K562 (cell line): ENCODE measurements around the gene PCDH9.

Source experiments
- BACH1 ChIP-seq: fragments of 200-800 bp; sonication (Bioruptor generic); IDR thresholded peaks from 2 replicates; pipeline ENCODE4 v1.6.1; 2016; ENCODE audit warnings: missing genetic modification characterization, missing compliant biosample characterization
- CTCF ChIP-seq, 3 experiments: IDR thresholded peaks in 2 of 3; conservative IDR thresholded peaks in 1 of 3; 2 replicates each; pipeline ENCODE4 v1.5.1; 2011 to 2012; ENCODE audit warnings: low read length in 3 of 3, mild to moderate bottlenecking in 3 of 3, control low read depth in 2 of 3, improper control_type of control experiment in 1 of 3, inconsistent platforms in 1 of 3, low read depth in 1 of 3, mixed read lengths in 1 of 3, moderate library complexity in 1 of 3; ENCODE audit not compliant: insufficient read depth in 2 of 3
- ELF4 ChIP-seq: fragments of 450-650 bp; formaldehyde crosslinking; IDR thresholded peaks from 2 replicates; pipeline ENCODE4 v1.4.0; 2022; ENCODE audit warnings: missing genetic modification characterization
- ERF ChIP-seq: fragments of 450-650 bp; formaldehyde crosslinking; IDR thresholded peaks from 2 replicates; pipeline ENCODE4 v1.4.0; 2020; ENCODE audit warnings: mild to moderate bottlenecking, mixed read lengths
- FOS ChIP-seq: IDR thresholded peaks from 3 replicates; pipeline ENCODE4 v1.6.1; 2011; ENCODE audit not compliant: insufficient read length; ENCODE audit errors: extremely low read depth
- FOXJ3 ChIP-seq: sonication (generic); formaldehyde crosslinking; IDR thresholded peaks from 2 replicates; pipeline ENCODE4 v1.4.0; 2020; ENCODE audit warnings: mild to moderate bottlenecking, missing genetic modification reagents
- MAFK ChIP-seq: IDR thresholded peaks from 2 replicates; pipeline ENCODE4 v1.6.1; 2011; ENCODE audit warnings: low read length, improper control_type of control experiment
- NFE2L1 ChIP-seq: fragments of 450-650 bp; IDR thresholded peaks from 2 replicates; pipeline ENCODE4 v1.6.1; 2016; ENCODE audit warnings: missing genetic modification characterization, low read depth, mild to moderate bottlenecking, missing compliant biosample characterization, moderate library complexity, borderline replicate concordance
- NR1H2 ChIP-seq: sonication (generic); formaldehyde crosslinking; IDR thresholded peaks from 2 replicates; pipeline ENCODE4 v1.4.0; 2020; ENCODE audit warnings: mild to moderate bottlenecking, missing genetic modification reagents
- POLR2AphosphoS5 ChIP-seq: IDR thresholded peaks from 2 replicates; pipeline ENCODE4 v1.6.1; 2011; ENCODE audit warnings: mild to moderate bottlenecking, low read depth, low read length, moderate library complexity; ENCODE audit not compliant: control insufficient read depth, insufficient read depth
- ZBTB43 ChIP-seq: sonication (generic); formaldehyde crosslinking; IDR thresholded peaks from 2 replicates; pipeline ENCODE4 v1.8.0; 2023; ENCODE audit warnings: mild to moderate bottlenecking, missing genetic modification reagents
- ZKSCAN1 ChIP-seq: fragments of 150-350 bp; IDR thresholded peaks from 2 replicates; pipeline ENCODE4 v1.6.1; 2016; ENCODE audit warnings: low read depth, low read length
- TF ChIP-seq, protein P1 (sequence below): fragments of 450-650 bp; formaldehyde crosslinking; IDR thresholded peaks from 2 replicates; pipeline ENCODE4 v1.4.0; 2020; ENCODE audit warnings: mild to moderate bottlenecking, moderate library complexity
- TF ChIP-seq, protein P2 (sequence below): sonication (generic); formaldehyde crosslinking; IDR thresholded peaks from 2 replicates; pipeline ENCODE4 v1.8.1; 2023; ENCODE audit warnings: mild to moderate bottlenecking, missing genetic modification reagents

DNA sequence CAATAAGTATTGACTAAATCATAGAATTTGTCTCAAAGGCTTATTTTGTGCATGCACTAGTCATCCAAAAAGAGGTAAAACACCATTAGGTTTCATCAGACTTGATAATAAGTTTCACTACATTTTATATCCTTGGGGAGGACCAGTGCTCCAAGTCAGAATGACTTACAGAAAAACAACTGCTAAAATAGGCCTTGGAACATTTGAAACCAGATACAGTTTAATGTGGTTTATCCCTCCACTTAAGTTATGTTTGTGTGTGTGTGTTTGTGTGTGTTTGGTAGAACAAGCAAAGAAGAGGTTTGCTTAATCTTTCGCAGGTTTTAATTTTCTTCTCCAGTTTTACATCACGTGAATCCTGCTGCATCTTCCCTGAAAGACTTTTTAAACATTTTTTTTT is 570.9 kb downstream of the PCDH9 start:
- TF ChIP-seq CTCF (IDR thresholded peaks at IDR 0.05 in 2 of 3, conservative IDR thresholded peaks at IDR 0.05 in 1 of 3; ENCODE audit: insufficient read depth in 2 of 3, low read depth in 1 of 3, low read length in 3 of 3) (no peak), ZBTB43 (CRISPR knock-in tag) (no peak), BACH1 (no peak), ELF4 (CRISPR knock-in tag) (no peak), FOS (no peak), NR1H2 (CRISPR knock-in tag) (no peak), NFE2L1 (tag) (no peak), FOXJ3 (CRISPR knock-in tag) (no peak), ZKSCAN1 (no peak), POLR2AphosphoS5 (no peak), ERF (CRISPR knock-in tag) (no peak), MAFK (no peak)
- TF ChIP-seq, protein P1, sequence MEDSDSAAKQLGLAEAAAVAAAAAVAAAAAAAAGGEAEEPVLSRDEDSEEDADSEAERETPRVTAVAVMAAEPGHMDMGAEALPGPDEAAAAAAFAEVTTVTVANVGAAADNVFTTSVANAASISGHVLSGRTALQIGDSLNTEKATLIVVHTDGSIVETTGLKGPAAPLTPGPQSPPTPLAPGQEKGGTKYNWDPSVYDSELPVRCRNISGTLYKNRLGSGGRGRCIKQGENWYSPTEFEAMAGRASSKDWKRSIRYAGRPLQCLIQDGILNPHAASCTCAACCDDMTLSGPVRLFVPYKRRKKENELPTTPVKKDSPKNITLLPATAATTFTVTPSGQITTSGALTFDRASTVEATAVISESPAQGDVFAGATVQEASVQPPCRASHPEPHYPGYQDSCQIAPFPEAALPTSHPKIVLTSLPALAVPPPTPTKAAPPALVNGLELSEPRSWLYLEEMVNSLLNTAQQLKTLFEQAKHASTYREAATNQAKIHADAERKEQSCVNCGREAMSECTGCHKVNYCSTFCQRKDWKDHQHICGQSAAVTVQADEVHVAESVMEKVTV (CRISPR knock-in tag), result no peak
- TF ChIP-seq, protein P2, sequence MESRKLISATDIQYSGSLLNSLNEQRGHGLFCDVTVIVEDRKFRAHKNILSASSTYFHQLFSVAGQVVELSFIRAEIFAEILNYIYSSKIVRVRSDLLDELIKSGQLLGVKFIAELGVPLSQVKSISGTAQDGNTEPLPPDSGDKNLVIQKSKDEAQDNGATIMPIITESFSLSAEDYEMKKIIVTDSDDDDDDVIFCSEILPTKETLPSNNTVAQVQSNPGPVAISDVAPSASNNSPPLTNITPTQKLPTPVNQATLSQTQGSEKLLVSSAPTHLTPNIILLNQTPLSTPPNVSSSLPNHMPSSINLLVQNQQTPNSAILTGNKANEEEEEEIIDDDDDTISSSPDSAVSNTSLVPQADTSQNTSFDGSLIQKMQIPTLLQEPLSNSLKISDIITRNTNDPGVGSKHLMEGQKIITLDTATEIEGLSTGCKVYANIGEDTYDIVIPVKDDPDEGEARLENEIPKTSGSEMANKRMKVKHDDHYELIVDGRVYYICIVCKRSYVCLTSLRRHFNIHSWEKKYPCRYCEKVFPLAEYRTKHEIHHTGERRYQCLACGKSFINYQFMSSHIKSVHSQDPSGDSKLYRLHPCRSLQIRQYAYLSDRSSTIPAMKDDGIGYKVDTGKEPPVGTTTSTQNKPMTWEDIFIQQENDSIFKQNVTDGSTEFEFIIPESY (CRISPR knock-in tag), result no peak
